NCI-H446 (cell line): ENCODE data around the gene ASB6.

Source experiments
- DNase-seq, 2 experiments: peaks; one replicate each; lab custom pipeline; 2025; lab: John Stamatoyannopoulos, UW

ASB6 gene

GRCh38 chr9:129626079-129626624, 15.8 kb downstream of the ASB6 start, which contains the start of gene NTMT1:
TSS of gene NTMT1 (plus strand) at chr9:129626163. CDS start at chr9:129632704, 6,541 bp downstream.
- peak; percentile 35 to 75 for DNase-seq

GRCh38 chr9:129624947-129625346, 17.0 kb downstream of the ASB6 start:
- no peak for DNase-seq

DNA sequence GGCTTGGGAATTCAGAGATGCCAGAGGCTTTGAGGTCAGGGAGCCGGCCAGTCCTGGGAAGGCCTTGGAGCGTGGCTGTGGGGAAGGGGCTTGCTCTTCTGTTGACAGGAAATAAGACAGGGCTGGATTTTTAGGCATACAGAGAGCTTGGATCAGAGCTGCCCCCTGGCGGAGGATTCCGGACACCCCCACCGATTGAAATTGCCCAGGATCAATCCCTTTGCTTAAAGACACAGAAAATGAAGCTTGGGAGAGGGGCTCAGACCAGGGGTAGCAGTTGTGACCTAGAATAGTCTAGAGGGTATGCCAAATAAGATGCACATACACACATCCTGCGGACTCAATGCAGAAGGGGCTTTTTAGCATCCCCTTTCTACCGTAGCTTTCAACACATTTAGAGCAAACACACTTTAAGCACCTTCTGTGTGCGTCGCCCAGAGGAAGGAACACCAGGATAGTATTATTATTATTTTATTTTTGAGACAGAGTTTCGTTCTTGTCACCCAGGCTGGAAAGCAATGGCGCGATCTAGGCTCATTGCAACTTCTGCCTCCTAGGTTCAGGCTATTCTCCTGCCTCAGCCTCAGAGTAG, 17.7 kb downstream of the ASB6 start:
- DNase-seq, result peak; percentile 43 to 54

- DNase-seq, result no peak
These were observed 18.6 kb downstream of the ASB6 start for GRCh38 chr9:129623331-129623730.

- DNase-seq, result no peak
These were observed 21.2 kb downstream of the ASB6 start, which contains the start of gene C9orf50 for GRCh38 chr9:129620669-129621295. TSS of gene C9orf50 (minus strand) at chr9:129621101. CDS start at chr9:129620574, 527 bp downstream.

DNA sequence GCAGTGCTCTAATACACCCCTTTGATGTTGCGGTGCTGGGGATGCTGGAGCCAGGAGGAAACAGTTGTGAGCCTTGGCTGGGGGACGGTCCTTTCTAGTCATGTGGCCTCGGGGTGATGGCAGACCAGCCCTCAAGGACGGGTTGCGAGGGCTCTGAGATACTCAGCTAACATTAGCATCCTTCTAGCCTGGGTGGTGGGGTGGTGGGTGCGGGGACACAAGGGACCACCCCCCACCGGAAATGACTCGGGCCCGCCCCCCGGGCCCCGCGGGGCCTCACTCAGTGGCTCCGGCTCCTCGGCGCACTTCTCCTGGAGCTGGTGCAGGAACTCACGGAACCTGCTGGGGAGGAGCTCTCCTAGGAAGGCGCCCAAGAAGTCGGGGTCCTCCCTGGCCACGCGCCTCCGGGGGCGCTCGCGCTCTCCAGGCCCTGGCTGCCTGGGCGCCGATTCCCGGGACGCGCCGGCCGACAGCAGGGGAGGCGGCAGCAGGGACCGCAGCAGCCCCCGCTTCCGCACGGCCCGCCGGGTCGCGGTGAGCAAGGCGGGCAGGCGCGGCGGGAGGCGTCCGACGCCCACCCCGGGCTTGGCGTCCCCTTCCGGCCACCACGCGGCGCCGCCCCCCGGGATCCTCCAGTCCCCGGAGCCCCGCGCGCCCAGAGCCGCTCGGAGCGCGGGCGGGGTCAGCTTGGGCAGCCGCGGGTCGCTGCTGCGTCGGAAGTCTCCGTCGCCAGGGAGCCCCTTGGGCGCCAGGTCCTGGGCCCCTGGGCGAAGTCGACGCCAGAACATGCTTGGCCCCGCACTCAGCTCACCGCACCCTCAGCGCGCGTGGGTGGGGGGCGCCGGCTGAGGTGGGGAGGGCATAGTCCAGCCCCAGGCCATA, 21.9 kb downstream of the ASB6 start:
- DNase-seq, result no peak

- no peak for DNase-seq
These were observed 24.8 kb downstream of the ASB6 start for GRCh38 chr9:129617167-129617566.

GRCh38 chr9:129615407-129616285, 26.3 kb downstream of the ASB6 start:
- DNase-seq, result no peak

- DNase-seq, result no peak
These were observed 27.0 kb downstream of the ASB6 start for GRCh38 chr9:129614932-129615331.

- DNase-seq, result peak in 1 of 2 experiments; percentile 42
These were observed 28.3 kb downstream of the ASB6 start for GRCh38 chr9:129613520-129614175.

DNA sequence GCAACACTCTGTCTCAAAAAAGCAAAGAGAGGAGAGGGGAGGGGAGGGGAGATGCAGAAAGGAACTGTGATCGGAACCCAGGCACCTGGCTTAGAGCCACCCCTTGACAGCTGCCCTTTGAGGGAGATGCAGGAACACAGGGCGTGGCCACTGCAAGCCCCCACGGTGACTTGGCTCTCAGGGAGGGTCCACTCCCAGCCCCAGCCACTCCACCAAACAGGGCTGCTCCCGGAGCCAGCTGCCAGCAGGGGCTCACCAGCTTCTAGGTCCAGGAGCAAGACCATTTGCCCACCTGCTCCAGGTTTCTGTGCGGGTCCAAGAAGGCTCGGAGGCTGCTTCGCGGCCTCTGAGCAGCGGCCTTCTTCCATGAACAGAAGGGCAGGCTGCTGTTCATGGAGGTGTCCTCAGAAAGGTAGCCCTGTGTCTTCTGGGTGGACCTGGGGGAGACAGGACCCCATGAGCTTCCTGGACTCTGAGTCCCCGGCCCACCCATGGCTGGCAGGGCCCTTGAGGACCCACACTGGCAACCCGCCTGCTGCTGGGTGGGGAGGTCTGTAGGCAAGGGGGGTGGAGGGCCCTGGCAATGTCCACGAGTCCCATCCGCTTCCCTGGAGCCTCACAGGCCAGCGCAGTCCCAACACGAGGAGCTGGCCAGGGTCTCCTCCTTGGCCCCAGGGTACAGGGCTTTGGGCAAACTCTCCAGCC, 29.0 kb downstream of the ASB6 start:
- peak in 1 of 2 experiments; percentile 38 for DNase-seq

DNA sequence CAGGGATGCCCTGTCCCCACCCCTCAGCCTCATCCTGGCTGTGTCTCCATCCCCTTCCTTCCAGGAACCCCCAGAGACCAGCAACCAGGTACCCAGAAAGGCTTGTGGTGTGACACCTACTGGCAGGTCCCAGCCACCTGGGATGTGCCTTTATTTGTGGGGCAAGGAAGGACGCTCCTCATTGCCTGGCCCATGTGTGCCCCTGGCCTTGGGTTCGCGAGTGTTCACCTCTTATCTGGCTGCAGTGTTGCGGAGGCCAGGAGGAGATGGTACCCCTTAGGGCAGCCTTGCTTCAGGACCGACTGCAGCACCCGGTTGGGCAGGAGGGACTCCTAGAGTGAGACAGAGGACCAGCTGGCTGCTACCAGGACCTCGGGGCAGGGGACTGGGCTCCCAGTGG, 29.8 kb downstream of the ASB6 start:
- no peak for DNase-seq

DNA sequence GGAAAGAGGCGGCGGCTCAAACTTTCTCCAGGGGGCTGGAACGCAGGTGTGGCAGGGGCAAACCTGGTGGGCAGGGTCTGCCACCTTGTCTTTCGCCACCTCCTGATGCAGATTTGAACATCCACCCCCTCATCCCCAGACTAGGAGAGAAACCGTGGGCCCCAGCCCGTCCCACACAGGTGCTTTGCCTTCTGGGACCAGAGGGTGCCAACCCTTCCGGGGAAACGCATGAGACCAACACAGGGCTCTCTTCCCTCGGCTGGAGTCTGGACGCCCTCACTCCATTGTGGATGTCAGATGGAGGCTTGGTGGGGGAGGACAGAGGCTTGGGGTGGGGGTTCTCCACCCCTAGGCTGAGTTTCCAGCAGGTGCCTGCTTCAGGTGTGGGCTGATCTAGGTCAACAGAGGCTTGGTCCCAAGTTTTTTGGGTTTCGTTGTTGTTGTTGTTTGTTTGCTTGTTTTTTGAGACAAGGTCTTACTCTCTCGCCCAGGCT, 30.6 kb downstream of the ASB6 start:
- no peak for DNase-seq

- DNase-seq, result peak in 1 of 2 experiments; percentile 58
These were observed 31.3 kb downstream of the ASB6 start for GRCh38 chr9:129610473-129611306.

GRCh38 chr9:129610213-129610472, 31.8 kb downstream of the ASB6 start:
- no peak for DNase-seq

DNA sequence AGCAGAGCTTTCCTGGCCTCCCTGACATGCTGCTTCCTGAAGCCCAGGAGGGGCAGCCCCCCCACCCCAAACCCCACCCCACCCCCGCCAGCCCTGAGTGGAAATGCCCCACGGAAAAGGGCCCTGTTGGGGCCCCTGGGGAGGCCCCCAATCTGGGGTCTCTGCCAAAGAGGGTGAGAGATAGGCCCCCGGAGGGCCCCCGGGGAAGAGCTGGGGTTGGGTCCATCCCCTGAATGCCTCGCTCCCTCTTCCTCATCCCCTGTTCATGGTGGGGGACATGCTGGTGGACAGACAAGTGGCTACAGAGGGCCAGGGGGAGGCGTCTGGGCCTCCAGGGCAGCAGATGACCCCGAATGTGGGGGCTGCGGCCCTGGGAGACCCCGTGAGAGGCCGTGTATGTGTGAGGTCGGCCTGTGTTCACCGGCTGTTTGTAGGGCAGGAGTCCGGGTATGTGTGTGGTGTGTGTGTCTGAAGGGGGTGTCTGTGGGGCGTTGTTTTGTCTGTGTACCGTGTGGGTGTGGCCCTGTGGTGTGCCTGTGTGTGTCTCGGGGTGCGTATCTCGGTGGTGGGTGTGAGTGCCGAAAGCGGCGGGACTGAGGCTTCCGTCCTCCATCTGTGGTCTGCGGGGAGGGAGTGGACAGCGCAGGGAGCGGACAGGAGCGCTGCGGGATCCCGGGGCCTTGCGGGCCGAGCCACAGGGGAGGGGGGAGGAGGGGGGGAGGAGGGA, 32.3 kb downstream of the ASB6 start:
- no peak for DNase-seq

DNA sequence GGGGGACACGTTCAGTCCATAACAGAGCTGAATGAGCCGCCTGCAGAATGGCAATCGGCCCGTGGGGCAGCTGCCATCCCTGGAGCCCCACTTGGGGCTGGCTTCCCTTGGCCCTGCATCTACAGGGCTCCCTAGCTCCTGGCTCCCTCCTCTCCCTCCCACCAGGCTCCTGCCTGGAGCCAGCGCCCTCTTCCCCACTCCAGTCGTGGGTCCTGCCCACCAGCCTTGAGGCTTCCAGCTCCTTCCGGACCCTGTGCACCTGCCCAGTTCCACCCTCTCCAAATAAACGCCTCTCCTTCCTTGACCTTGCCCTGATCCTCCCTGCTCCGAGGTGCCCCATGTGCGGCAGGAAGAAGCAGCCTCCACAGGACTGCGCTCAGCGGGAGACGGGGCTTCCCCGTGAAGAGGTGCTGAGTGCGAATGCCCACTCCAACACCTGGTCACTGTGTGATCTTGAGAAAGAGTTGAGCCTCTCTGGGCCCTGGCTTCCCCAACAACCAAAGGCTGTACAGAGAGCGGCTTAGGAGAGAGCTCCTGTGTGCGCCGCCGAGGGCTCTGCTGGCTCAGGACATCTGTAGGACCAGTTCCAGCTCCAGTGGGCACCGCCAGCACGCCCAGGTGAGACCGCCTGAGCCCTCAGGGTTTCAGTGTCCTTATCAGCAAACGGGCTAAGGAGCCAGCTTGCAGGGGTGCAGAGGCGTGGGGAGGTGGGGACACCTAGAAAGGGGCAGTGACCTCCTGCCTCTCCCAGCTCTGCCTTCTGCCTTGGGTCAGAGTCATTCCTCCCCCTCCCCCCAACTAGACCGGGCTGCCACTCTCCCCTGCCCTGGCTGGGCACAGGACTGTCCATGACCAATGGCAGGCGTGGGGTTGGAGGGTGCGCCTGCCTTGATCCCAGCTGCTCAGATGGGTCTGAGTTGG, 33.1 kb downstream of the ASB6 start:
- no peak for DNase-seq

DNA sequence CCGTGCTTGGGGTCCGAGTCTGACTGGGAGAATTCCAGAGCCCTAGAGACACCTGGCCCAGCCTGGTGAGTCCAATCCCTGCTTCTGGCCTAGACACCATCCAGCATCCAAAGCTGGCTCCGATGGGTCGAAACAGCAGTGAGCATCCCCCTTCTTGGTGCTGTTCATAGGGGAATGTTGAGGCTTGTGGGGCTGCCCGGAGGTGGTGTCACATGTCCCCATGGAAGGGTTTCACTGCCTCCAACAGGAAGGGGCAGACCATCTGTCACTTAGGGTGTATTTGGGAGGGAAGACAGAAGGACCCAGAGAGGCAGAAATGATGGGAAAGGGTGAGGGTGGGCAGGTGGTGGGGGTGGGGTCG, 34.9 kb downstream of the ASB6 start:
- DNase-seq, result no peak
